Calu3 (cell line): Measurements from ENCODE around the gene ELOVL7. TPM values are rescaled to one million over a fixed set of nuclear protein-coding genes. Genes with fewer than 3 reads are reported as not detected.

Source experiments
- BruUV-seq: library from RNA; stranded (reverse); fragments of 400-500 nt; replicated peaks from 2 replicates; lab custom pipeline; 2021; lab: Mats Ljungman, UMichigan
- CTCF ChIA-PET: fragments of 300-600 bp; sonication (Branson Sonifier 250); formaldehyde crosslinking; loops from one replicate; lab custom pipeline; 2022; ENCODE audit warnings: antibody characterized with exemption; lab: Charles Lee
- DNase-seq: peaks from one replicate; pipeline ENCODE4 v3.0.0; 2022
- H3K27ac Mint-ChIP-seq: one replicate; pipeline ENCODE4 v1.8.0; 2022; ENCODE audit warnings: mixed read lengths; ENCODE audit not compliant: unreplicated experiment
- H3K27me3 Mint-ChIP-seq: one replicate; pipeline ENCODE4 v1.8.0; 2022; ENCODE audit warnings: mixed read lengths; ENCODE audit not compliant: unreplicated experiment
- H3K36me3 Mint-ChIP-seq: one replicate; pipeline ENCODE4 v1.8.0; 2022; ENCODE audit warnings: mild to moderate bottlenecking, moderate library complexity, mixed read lengths; ENCODE audit not compliant: insufficient read depth, unreplicated experiment
- H3K4me1 Mint-ChIP-seq: one replicate; pipeline ENCODE4 v1.8.0; 2022; ENCODE audit warnings: mild to moderate bottlenecking, low read depth, mixed read lengths; ENCODE audit not compliant: unreplicated experiment
- H3K4me3 Mint-ChIP-seq: one replicate; pipeline ENCODE4 v1.8.0; 2022; ENCODE audit warnings: mild to moderate bottlenecking, low read depth, moderate library complexity, mixed read lengths; ENCODE audit not compliant: unreplicated experiment
- H3K9me3 Mint-ChIP-seq: one replicate; pipeline ENCODE4 v1.8.0; 2022; ENCODE audit warnings: low read depth, mixed read lengths; ENCODE audit not compliant: unreplicated experiment
- intact Hi-C: fragments of 100-400 bp; cut with micrococcal nuclease; formaldehyde crosslinking; loops from one replicate; pipeline ENCODE4 v1.10.0; 2022; ENCODE audit not compliant: unreplicated experiment
- total RNA-seq: library from RNA; stranded (reverse); gene quantifications from 2 replicates; pipeline ENCODE4 v1.2.3, GENCODE V29; 2022
- TF ChIP-seq, protein P1 (sequence below): fragments of 200-600 bp; IDR thresholded peaks from one replicate; pipeline ENCODE4 v1.8.0; 2022; ENCODE audit warnings: antibody characterized with exemption; ENCODE audit not compliant: unreplicated experiment

The ELOVL7 gene
- total RNA-seq, 1 experiment from 2014 or later = 40.5 TPM

DNA sequence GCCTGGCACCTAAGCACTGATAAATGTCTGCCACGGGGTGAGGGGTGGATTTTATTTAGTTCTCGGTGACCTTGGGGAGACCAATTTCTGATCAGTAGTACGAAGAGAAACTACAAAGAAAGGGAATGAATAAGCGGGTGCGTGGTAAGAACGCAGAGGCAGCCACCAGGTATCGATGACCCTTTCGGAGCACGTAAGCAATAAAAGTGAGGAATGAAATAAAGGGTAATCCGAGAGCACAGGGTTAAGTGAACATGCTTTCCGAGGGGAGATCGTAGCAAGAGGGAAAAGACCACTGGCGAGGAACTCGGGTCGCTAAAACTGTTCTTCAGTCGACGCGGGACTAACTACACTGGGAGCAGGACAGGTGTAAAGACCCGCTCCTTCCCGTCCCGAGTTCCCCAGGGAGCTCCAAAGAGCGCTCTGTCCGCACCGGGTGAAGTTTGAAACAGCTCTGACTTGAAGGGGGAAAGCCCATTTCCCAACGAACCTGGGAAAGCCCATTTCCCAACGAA lies 1.1 kb downstream of the ELOVL7 start:
- CTCF ChIA-PET = interaction anchor here (1.4 to 2.0 kb wide), 3 partner anchors 34 to 169 kb away, joined by 3 to 4 read pairs (median 4); no protein-coding TSS in a partner anchor
- intact Hi-C loops = loop anchor here (5.0 kb wide), 1 partner anchor 151 kb away; no protein-coding TSS in a partner anchor
- Mint-ChIP-seq H3K9me3 (no peaks in the 10 kb centered on the region), H3K27me3 (no peaks in the 10 kb centered on the region), H3K27ac (peak overlapping the region; percentile 66), H3K36me3 (peaks cover 23% of the 10 kb centered on the region), H3K4me1 (peaks cover 34% of the 10 kb centered on the region), H3K4me3 (peak overlapping the region; percentile 90)
- peak; percentile 9 for DNase-seq
- TF ChIP-seq, protein P1, sequence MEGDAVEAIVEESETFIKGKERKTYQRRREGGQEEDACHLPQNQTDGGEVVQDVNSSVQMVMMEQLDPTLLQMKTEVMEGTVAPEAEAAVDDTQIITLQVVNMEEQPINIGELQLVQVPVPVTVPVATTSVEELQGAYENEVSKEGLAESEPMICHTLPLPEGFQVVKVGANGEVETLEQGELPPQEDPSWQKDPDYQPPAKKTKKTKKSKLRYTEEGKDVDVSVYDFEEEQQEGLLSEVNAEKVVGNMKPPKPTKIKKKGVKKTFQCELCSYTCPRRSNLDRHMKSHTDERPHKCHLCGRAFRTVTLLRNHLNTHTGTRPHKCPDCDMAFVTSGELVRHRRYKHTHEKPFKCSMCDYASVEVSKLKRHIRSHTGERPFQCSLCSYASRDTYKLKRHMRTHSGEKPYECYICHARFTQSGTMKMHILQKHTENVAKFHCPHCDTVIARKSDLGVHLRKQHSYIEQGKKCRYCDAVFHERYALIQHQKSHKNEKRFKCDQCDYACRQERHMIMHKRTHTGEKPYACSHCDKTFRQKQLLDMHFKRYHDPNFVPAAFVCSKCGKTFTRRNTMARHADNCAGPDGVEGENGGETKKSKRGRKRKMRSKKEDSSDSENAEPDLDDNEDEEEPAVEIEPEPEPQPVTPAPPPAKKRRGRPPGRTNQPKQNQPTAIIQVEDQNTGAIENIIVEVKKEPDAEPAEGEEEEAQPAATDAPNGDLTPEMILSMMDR = no peak
- no TSS peak for BruUV-seq

DNA sequence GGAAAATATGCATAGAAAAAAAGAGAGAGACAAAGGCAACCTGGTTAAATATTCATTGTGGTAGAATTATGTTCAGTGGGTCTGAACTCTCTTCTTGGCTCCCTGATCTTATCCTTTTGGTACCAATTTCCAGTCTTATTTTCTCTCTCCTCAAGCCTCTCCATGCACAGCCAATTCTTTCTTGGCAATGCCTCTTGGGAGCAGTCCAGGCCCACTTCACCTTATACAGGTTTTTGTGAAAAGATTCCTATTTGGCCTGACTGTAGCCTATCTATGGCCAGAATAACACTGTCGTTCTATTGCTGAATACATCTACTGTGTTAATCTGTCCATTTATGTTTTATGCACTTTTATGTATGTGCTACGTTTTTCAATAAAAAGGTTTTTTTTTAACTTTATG lies 2.7 kb downstream of the ELOVL7 start:
- CTCF ChIA-PET = no interaction called here
- DNase-seq = no peak
- intact Hi-C loops = loop anchor here (5.0 kb wide), 1 partner anchor 149 kb away; no protein-coding TSS in a partner anchor

DNA sequence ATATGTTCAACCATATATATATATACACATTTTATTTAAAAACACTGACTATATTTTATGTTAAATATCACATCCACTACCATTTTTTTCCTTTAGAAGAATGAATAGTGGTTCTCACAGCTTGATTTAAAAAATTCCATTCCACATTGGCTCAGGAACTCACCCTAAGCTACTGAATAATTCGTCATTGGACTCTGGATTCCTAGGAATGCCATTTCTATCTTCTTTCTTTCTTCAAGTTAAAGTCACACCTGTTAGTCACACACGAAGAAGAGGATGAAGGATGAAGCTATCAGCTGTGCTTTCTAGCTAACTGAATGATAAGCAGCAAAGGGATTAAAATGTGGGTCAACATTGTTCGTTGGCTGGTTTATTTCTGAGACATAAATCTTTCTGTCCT lies 7.9 kb downstream of the ELOVL7 start:
- H3K27ac Mint-ChIP-seq = no peak overlapping the region

More for the DNA sequence above, 2.7 kb downstream of the ELOVL7 start:
- Mint-ChIP-seq H3K4me3 (no peak overlapping the region), H3K9me3 (no peaks in the 10 kb centered on the region), H3K27ac (no peak overlapping the region), H3K4me1 (peaks cover 43% of the 10 kb centered on the region), H3K27me3 (no peaks in the 10 kb centered on the region), H3K36me3 (peaks cover 23% of the 10 kb centered on the region)
- BruUV-seq = no TSS peak
- TF ChIP-seq, protein P1 = no peak

DNA sequence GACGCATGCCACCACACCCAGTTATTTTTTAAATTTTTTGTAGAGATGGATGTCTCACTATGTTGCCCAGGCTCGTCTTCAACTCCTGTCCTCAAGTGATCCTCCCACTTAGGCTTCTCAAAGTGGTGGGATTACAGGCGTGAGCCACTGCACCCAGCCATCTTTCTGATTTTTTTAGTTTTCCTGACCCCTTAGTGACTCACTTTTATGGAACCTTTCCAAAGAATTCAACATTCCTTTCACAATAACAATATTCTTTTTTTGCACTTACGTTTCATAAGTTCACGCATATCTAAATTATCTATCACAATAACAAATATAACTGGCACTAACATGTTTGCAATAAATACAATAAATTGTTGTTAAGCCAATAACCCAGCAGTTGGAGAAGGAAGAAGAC lies 8.5 kb downstream of the ELOVL7 start:
- H3K9me3 Mint-ChIP-seq = no peaks in the 10 kb centered on the region
- peaks cover 27% of the 10 kb centered on the region for H3K4me1 Mint-ChIP-seq
- H3K27ac Mint-ChIP-seq = no peak overlapping the region
- intact Hi-C loops = loop anchor here (5.0 kb wide), 1 partner anchor 33 kb away; no protein-coding TSS in a partner anchor
- H3K27me3 Mint-ChIP-seq = no peaks in the 10 kb centered on the region
- no peak for DNase-seq
- TF ChIP-seq, protein P1 = no peak
- CTCF ChIA-PET = interaction anchor here (1.8 kb wide), 1 partner anchor 9 kb away, joined by 4 read pairs; the partner anchor contains the start of gene ELOVL7
- no peaks in the 10 kb centered on the region for H3K36me3 Mint-ChIP-seq
- no peak overlapping the region for H3K4me3 Mint-ChIP-seq
- BruUV-seq = no TSS peak

More for the DNA sequence above, 7.9 kb downstream of the ELOVL7 start:
- TF ChIP-seq, protein P1 = no peak
- Mint-ChIP-seq H3K27me3 (no peaks in the 10 kb centered on the region), H3K36me3 (no peaks in the 10 kb centered on the region), H3K9me3 (no peaks in the 10 kb centered on the region), H3K4me3 (no peak overlapping the region), H3K4me1 (peaks cover 29% of the 10 kb centered on the region)
- no peak for DNase-seq
- intact Hi-C loops = loop anchor here (5.0 kb wide), 1 partner anchor 34 kb away; no protein-coding TSS in a partner anchor
- CTCF ChIA-PET = no interaction called here
- no TSS peak for BruUV-seq
